Left ventricle myocardium superior (tissue), 1 donor: ENCODE results near the gene TMEM106C. TPM values are rescaled to one million over a fixed set of nuclear protein-coding genes. Genes with fewer than 3 reads are reported as not detected.

ENCODE experiments used
- ATAC-seq: fragments of 200-7000 bp; cut with Tn5 transposase; one replicate; pipeline ENCODE4 v1.9.1; 2020; ENCODE audit warnings: mild to moderate bottlenecking, moderate library complexity
- DNase-seq: peaks from one replicate; pipeline ENCODE4 v3.0.0-alpha.2; 2020
- intact Hi-C: fragments of 100-400 bp; cut with micrococcal nuclease; formaldehyde crosslinking; loops from one replicate; pipeline ENCODE4 v1.11.0; 2022
- total RNA-seq: library from RNA; stranded (reverse); fragmentation: NEBNext Ultra II Directional; extraction: Animal tissue kit (Norgen Biotek cat#: 25700); gene quantifications from one replicate; pipeline ENCODE4 v1.2.1, GENCODE V29; 2021
- donor health status: DM: no; HTN: yes; CAD: no; lungs with severe emphysema.

TMEM106C gene
- total RNA-seq, 1 donor from 2014 or later, result 46.8 TPM

GRCh38 chr12:47989023-47989417, 25.6 kb downstream of the TMEM106C start:
- intact Hi-C loops, result no loop called here
- DNase-seq, result no peak
- ATAC-seq, result no peak

- intact Hi-C loops, result no loop called here
- DNase-seq (no peak), ATAC-seq (no peak)
Observed at GRCh38 chr12:47989666-47990065, 26.3 kb downstream of the TMEM106C start.

DNA sequence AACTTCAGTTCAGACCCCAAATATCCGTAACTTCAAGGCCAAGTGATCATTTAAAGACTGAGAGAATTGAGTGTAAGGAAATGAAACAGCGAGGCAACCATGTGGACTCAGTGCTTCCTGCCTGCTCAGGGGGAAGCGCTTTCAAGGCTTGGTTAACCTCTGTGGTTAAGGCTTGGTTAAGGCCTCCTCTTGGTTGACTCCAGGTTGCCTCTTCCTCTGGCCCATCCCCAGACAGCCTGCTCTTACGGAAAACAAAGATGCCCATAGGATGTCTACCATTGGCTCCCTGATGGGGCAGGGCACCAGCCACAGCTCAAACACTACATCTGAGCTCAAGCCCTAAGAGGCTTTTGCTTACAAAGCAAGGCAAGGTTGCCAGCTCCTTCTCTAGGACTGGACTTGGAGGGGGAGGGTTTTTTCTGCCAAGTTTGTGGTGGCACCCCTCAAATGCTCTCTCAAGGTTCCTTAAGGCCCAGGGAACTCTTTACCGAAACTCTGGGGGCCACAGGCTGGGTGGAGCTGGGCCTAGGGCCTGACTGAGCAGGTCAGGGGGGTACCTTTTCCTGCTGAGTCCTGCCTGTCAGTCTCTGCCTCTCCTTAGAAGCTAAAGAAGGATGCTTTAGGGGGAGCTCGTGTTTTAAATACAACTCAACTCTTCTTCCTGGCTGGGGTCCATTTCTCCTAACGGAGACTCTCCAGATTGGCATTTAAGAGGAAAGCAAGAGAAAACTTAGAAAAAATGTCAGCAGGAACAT, 27.1 kb downstream of the TMEM106C start:
- ATAC-seq, result no peak

GRCh38 chr12:47991106-47992061, 28.0 kb downstream of the TMEM106C start:
- DNase-seq, result no peak
- intact Hi-C loops, result no loop called here
- no peak for ATAC-seq

More for the DNA sequence above, 27.1 kb downstream of the TMEM106C start:
- no peak for DNase-seq
- intact Hi-C loops, result no loop called here

- DNase-seq (no peak), ATAC-seq (no peak)
- intact Hi-C loops, result no loop called here
Observed at GRCh38 chr12:47992776-47993175, 29.4 kb downstream of the TMEM106C start.

DNA sequence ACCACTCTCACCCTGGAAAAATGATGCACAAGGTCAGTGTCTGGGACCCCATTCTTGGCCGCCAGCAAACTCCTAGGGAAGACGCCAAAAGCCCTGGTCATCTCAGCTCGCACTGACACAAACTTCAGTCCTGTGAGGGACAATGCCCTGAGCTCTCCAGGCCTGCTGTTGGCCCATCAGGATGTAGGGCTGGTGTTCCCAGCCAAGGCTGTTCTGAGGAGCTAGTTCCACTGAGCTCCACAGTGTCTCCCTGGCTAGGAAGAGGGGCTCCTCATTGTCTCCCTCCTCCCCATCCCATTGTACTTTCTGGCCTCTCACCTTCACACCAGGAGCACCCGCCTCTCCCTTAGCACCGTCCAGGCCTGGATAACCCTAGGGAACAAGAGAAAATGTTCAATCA, 30.1 kb downstream of the TMEM106C start:
- ATAC-seq (no peak), DNase-seq (no peak)
- intact Hi-C loops, result no loop called here

- intact Hi-C loops, result no loop called here
- DNase-seq (no peak), ATAC-seq (peak; percentile 59)
Observed at GRCh38 chr12:47995981-47996401, 32.6 kb downstream of the TMEM106C start.

- DNase-seq (no peak), ATAC-seq (no peak)
- intact Hi-C loops, result no loop called here
Observed at GRCh38 chr12:47997321-47997720, 33.9 kb downstream of the TMEM106C start.

DNA sequence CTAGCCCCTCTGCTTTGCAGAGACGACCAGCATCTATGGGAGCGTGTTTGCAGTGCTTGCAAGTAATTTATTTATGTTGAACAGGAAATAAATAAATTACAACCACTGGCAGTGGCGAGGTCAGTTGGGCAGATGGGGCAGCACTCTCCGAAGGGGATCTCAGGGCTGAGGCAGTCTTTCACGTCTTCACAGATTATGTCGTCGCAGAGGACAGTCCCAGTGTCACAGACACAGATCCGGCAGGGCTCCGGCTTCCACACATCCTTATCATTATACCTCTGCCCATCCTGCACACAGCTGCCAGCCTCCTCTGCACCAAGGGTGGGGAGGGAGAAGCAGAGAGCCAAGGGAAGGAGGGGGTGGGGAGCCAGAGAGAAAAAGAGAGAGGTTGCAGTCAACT, 36.4 kb downstream of the TMEM106C start:
- intact Hi-C loops, result no loop called here
- no peak for ATAC-seq
- no peak for DNase-seq

DNA sequence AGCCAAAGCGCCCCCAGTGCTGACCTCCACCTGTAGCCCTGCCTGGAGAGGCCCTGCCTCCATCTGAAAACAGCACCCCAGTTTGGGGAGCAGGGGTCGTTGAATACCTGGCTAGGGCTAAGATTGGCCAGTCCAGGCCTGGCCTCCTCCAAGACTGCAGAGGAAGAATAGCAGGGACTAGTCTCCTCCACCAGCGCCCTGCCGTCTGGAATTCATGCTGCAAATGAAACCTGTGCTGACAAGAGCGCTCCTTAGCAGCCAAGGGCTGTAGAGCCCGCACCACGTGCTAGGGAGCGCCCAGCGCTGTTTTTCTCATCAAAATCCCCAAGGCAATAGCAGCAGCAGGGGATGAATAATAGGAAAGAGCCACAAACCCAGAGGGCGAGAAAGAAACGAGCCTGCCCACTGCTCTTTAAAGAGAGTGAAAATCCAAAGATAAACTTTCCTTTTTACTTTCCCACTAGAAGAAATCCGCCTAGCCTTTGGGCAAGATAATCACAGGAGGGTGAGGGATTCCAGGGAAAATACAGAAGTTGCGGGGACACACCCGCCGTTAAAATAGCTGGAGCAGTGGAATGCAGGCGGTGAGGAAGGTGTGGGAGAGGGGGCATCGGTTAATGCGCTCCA, 37.6 kb downstream of the TMEM106C start:
- ATAC-seq (peak; percentile 57), DNase-seq (no peak)
- intact Hi-C loops, result no loop called here

GRCh38 chr12:48001505-48002413, 38.4 kb downstream of the TMEM106C start:
- peak; percentile 91 for ATAC-seq
- intact Hi-C loops, result no loop called here
- DNase-seq, result peak; percentile 70

- no peak for ATAC-seq
- DNase-seq, result no peak
- intact Hi-C loops, result no loop called here
Observed at GRCh38 chr12:48002414-48002730, 39.0 kb downstream of the TMEM106C start.

- peak; percentile 79 for ATAC-seq
- intact Hi-C loops, result no loop called here
- peak; percentile 67 for DNase-seq
Observed at GRCh38 chr12:48002773-48003218, 39.4 kb downstream of the TMEM106C start.

GRCh38 chr12:48003226-48004052, 40.0 kb downstream of the TMEM106C start:
- intact Hi-C loops, result no loop called here
- no peak for ATAC-seq
- DNase-seq, result no peak

- ATAC-seq (peak; percentile 32), DNase-seq (no peak)
- intact Hi-C loops, result no loop called here
Observed at GRCh38 chr12:48004053-48004941, 40.9 kb downstream of the TMEM106C start, which contains the start of gene COL2A1. Gene COL2A1 (minus strand): TSS chr12:48004476. CDS start chr12:48004321, 155 bp downstream.

DNA sequence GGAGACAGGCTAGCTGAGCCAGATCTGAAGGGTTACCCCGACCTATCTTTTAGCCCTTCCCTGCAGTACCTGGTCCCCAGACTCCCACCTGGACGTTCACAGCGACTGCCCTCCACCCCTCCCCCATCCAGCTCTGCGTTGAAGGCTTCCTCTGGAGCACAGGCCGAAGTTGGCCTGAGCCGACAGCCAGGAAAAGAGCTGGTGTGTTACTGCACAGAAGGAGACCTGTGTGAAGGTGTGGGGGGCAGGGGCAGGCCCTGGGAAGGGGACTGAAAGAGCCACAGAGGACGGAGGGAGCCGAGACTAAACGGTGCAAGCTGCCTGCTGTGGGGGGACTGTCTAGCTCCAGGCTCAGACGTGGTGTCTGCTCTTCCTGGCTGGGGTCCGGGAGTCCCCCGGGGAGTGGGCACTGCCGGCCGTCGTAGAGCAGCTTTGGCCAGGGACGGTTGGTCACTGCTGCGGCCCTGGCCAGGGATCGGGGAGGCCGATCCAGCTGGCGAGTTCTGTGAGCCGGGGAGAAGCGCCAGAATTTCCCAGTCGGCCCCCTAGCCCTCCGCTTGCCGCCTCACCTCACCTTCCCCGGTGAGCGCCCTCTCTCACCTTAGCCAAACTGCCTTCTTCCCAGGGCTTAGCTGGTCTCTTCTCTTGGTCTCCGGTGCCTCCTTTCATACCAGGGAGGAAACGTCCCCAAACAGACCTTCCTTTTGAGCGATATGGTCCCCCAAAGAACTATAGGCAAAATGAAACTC, 41.8 kb downstream of the TMEM106C start:
- intact Hi-C loops, result no loop called here
- DNase-seq (no peak), ATAC-seq (no peak)

GRCh38 chr12:48005750-48006021, 42.3 kb downstream of the TMEM106C start:
- no peak for DNase-seq
- intact Hi-C loops, result no loop called here
- ATAC-seq, result no peak
